CD4-positive, alpha-beta T cell treated with Interleukin-6 at 100 ng/mL for 8 hours (primary cell): ENCODE results near the gene ARSA.
"Not testable (repeated sequence)": the region's sequence is repeated elsewhere in the genome, so short reads cannot be mapped to it uniquely, and the experiment has no call there.

Experiments
- DNase-seq: peaks from one replicate; pipeline ENCODE4 v3.0.0-alpha.2; 2020; ENCODE audit warnings: mixed read lengths, low spot score

ARSA gene

GRCh38 chr22:50627642-50628542 lies at the start of gene ARSA:
ARSA (minus strand) TSS chr22:50628152; CDS start chr22:50627779, 373 bp downstream.
- peak; percentile 84 for DNase-seq

GRCh38 chr22:50676661-50677492 lies 48.9 kb upstream of the ARSA start:
- DNase-seq = no peak

GRCh38 chr22:50676180-50676636 lies 48.3 kb upstream of the ARSA start:
- DNase-seq = no peak

- DNase-seq = no peak
Observed at GRCh38 chr22:50675553-50676179, 47.7 kb upstream of the ARSA start.

GRCh38 chr22:50674606-50675552 lies 46.9 kb upstream of the ARSA start:
- DNase-seq = no peak

GRCh38 chr22:50674130-50674500 lies 46.2 kb upstream of the ARSA start:
- DNase-seq = no peak

- no peak for DNase-seq
Observed at GRCh38 chr22:50673231-50674129, 45.5 kb upstream of the ARSA start.

GRCh38 chr22:50672471-50673230 lies 44.7 kb upstream of the ARSA start, which contains the start of gene SHANK3:
SHANK3 (plus strand) TSS chr22:50672823.
- DNase-seq = no peak

GRCh38 chr22:50672041-50672440 lies 44.1 kb upstream of the ARSA start:
- no peak for DNase-seq

GRCh38 chr22:50671641-50672040 lies 43.7 kb upstream of the ARSA start:
- no peak for DNase-seq

GRCh38 chr22:50670914-50671538 lies 43.1 kb upstream of the ARSA start:
- DNase-seq = no peak

- no peak for DNase-seq
Observed at GRCh38 chr22:50670513-50670912, 42.6 kb upstream of the ARSA start.

- DNase-seq = no peak
Observed at GRCh38 chr22:50665738-50666137, 37.8 kb upstream of the ARSA start.

GRCh38 chr22:50665212-50665611 lies 37.3 kb upstream of the ARSA start:
- DNase-seq = no peak

- no peak for DNase-seq
Observed at GRCh38 chr22:50660306-50660705, 32.4 kb upstream of the ARSA start.

GRCh38 chr22:50659711-50660110 lies 31.8 kb upstream of the ARSA start:
- DNase-seq = not testable (repeated sequence)

- no peak for DNase-seq
Observed at GRCh38 chr22:50657925-50658324, 30.0 kb upstream of the ARSA start.

GRCh38 chr22:50656122-50657070 lies 28.4 kb upstream of the ARSA start:
- no peak for DNase-seq
